Activated CD4-positive, CD25-positive, alpha-beta regulatory T cell (primary cell): ENCODE measurements around the gene ZNF511.
A peak's percentile ranks its signal among the peaks of the same experiment; 100 is the strongest.

Source experiments
- DNase-seq, 4 experiments: peaks; one replicate each; lab custom pipeline; 2025; lab: John Stamatoyannopoulos, UW

Gene ZNF511

GRCh38 chr10:133274751-133275683, 33.7 kb upstream of the ZNF511 start:
- peak; percentile 56 to 70 (median 60) for DNase-seq

DNA sequence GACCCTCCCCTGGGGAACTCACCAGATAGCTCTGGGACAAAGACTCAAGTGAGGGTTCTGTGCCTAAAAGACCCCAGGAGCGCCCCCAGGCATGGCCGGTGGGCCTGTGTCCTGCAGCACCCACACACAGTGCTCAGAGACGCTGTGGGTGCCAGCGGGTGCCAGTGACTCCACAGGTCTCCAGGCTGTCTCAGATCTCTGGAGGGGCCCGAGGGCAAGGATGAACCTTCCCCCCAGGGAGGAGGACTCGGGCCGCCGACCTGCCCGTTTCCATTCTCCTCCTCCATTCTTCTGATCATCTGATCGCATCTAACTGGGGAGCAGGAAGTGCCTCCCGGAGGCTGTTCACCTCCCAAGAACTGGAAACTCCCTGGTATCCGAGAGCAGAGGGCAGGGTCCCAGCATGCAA, 33.0 kb upstream of the ZNF511 start:
- DNase-seq = peak in 2 of 4 experiments; percentile 21 to 27

- no peak for DNase-seq
Measured at GRCh38 chr10:133276100-133276434, 32.6 kb upstream of the ZNF511 start.

DNA sequence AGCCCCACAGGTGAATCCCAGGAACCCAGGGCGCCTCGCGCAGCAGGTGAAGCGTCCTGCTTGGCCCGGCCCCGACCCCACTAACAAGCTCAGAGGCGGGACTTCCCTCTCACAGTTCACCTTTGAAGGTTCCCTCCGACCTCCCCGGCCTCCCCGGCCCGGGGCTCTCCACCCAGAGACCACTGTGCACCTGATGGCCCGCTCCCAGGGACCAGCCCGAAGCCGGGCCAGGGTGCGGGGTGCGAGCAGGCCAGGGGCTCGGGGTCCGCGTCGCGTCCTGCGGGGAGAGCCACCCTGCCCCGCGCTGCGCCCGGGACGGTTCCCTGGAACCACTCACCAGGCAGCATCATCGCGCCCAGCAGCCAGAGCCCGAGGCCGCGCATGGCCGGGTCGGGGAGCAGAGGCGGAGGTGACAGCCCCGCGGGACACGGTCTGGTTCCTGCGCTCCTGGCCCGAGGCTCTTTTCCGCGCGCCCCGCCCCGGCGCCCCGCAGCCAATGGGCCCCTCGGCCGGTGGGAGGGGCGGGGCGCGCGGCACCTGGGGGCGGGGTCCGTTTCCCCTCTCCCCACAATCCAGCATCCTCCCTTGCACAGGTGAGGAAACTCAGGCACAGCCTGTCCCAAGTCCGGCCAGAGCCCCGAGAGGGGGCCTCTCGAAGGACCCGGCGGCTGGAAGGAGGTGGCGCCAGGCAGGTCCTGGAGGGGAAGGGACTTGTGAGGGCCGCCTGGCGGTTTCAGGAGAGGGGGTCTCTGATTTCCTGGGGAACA, 32.1 kb upstream of the ZNF511 start, which contains the start of gene ADAM8:
Gene ADAM8, minus strand, starts transcription at position 434 of the 767 bp plus-strand sequence. Its CDS starts 51 bp downstream, at position 383.
- DNase-seq = peak; percentile 29 to 43 (median 39)

- no peak for DNase-seq
Measured at GRCh38 chr10:133277277-133277992, 31.3 kb upstream of the ZNF511 start.

DNA sequence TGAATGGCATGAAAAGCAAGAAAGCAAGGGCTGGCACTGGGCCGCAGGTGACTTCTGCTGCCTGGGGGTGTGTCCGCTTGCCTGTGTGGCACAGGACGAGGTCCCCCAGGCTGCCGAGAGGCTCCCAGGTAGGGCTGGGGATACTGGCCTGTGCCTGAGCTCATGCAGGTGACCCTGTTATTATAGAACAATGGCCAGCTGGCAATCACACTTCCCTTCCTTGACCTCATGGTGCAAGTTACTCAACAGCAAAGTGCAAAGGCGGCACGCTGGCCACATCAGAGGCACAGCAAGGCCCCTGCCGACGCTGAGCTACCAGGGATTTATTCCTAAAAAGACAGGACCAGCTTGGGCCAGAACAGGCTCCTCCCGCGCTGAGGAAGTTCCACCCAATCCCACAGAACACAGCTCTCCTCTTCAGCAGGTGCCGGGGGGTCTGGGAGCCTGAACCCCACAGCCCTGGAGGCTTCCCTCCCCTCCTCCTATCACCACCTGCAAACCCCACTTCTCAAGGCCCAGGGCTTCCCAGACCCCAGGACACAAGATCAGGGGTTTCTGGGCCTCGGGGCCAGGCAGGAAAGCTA, 30.6 kb upstream of the ZNF511 start:
- no peak for DNase-seq

- no peak for DNase-seq
Measured at GRCh38 chr10:133278577-133279265, 30.0 kb upstream of the ZNF511 start.

DNA sequence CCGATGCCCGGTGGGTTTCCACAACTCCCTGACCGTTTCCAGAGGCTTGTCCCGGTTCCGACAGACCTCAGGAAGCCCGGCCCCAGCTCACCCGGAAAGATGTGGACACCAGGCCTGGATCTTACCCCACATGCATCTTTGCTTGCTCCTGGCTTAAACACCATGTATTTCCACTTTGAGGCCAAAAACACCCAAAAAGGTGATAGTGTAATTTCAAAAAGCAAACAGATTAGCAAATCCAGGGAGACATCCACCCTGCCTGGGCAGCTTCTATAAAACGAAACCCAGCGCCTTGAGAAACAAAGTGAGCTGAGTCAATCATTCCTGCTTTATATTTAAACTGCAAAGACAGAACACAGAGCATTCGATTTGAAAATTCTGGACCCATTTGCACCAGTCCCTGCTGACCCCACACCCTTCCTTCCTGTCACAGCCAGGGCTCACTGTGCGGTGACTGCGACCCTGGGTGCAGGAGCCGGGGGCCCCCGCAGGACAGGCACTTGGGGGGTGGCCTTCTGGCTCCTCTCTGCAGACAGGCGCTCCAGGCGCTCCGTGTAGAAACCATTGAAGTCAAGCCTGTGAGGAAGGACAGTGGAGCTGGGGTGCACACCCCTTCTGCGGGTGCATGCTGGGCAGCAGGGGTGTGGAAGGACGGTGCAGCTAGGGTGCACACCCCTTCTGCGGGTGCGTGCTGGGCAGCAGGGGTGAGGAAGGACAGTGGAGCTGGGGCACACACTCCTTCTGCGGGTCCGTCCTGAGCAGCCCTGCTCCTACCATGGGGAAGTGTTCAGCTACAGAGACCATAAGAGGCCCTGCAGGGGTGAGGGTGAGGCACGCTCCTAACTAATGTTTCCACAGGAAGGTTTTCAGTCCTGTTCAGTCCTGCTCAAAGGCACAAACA, 29.1 kb upstream of the ZNF511 start:
- DNase-seq = no peak

GRCh38 chr10:133280391-133281059, 28.2 kb upstream of the ZNF511 start:
- DNase-seq = no peak

DNA sequence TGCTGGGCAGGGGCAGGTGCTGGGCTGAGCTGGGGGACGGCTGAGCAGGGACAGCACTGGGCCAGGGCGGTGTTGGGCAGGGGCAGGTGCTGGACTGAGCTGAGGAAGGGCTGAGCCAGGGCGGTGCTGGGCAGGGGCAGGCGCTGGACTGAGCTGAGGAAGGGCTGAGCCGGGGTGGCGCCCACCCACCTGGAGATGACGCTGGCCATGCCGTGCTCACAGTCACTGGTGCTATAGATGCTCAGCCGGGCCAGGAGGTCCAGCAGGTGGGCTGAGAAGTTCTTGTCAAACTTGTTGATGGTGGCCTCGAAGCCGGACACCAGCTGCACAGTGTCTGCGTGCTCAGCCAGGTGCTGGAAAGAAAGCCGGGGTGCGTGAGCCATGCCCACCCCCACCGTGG, 27.6 kb upstream of the ZNF511 start:
- DNase-seq = no peak

DNA sequence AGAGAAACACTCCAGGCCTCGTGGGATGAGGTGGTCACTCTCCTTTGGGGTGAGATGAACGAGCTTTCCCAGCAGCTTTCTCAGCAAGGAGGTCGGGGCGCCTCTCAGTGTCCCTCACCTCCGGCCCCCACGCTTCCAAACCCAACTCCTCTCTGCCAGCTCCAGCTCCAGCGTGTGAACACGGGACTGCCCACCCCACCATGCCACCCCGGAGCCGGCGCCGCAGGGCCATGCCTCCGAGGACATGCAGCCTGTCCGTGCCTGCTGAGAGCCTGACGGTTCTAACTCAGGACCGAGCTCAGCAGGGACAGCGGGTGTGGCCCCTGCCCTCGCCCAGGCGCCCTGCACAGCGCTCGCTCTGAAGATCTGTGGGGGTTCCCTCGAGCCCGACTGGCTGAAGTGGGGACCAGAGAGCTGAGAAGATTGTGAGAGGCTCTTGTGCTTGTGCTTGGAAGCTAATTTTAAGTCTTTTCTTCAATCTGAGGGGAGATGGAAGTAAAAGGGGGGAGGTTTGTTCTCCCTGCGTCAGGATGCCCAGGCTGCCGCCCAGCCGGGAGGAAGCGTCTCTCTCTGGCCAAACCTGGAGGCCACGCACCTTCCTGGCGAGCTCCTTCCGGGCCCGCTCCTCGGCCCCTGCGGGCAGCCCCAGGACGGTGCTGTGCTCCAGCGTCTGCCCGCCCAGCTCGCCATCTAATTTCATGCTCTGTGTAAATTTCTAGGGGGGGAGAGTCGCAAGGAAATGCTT, 26.9 kb upstream of the ZNF511 start:
- DNase-seq = no peak

GRCh38 chr10:133282846-133283390, 25.8 kb upstream of the ZNF511 start:
- no peak for DNase-seq

DNA sequence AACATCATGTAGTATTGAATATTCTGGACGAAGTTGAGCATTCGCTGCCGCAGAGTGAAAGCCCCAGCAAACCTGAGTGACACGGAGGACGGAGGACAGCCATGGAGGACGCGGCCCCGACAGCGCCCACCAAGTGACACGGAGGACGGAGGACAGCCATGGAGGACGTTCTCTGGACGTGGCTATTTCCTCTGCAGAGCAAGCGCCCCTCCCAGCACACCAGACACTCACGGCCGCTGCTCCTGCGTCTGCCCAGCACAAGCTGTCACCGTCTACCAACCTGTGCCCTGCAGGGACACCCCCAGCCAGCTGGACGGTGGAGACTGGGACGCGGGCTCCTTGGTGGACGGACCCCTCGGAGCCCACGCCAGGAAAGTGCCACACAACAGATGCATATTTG, 24.8 kb upstream of the ZNF511 start:
- no peak for DNase-seq

GRCh38 chr10:133285217-133285616, 23.5 kb upstream of the ZNF511 start:
- no peak for DNase-seq

- DNase-seq = no peak
Measured at GRCh38 chr10:133286366-133286765, 22.3 kb upstream of the ZNF511 start.

GRCh38 chr10:133287832-133288500, 20.7 kb upstream of the ZNF511 start:
- DNase-seq = no peak

DNA sequence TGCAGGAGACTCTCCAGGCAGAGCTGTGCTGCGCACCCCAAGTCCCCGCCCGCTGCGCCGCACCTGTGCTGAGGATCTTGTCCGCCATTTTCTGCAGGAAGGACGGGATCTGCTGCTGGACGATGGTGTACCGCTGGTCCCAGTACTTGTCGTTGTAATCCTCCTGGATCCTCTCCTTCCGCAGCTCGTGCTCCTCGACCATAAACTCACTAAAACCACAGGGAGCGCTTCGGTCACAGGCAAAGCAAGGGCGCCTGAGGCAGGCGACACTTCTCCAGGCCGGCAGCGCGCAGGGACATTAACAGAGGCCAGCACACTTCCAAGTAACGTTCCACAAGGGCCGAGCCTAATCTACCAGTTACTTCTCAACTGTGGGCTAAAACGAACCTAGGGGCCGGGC, 19.0 kb upstream of the ZNF511 start:
- no peak for DNase-seq
